Measurements from ENCODE around the gene TRIM41.
"Not testable (repeated sequence)": the region's sequence is repeated elsewhere in the genome, so short reads cannot be mapped to it uniquely, and the experiment has no call there.

TRIM41 gene

GRCh38 chr5:181212934-181213333, 10.1 kb upstream of the TRIM41 start:
- no peak for TF ChIP-seq CTCF (IDR thresholded peaks at IDR 0.05; ENCODE audit: control insufficient read depth, extremely low read depth, insufficient read depth)
- no peak overlapping the region for H3K4me3 ChIP-seq (ENCODE audit: low read depth, low read length)
- no peak for DNase-seq (ENCODE audit: low read depth)

GRCh38 chr5:181214249-181214648, 8.8 kb upstream of the TRIM41 start:
- DNase-seq (ENCODE audit: low read depth); H3K4me3 ChIP-seq (ENCODE audit: low read depth, low read length): not testable (repeated sequence)

GRCh38 chr5:181215997-181216989, 6.8 kb upstream of the TRIM41 start:
- TF ChIP-seq CTCF (IDR thresholded peaks at IDR 0.05; ENCODE audit: control insufficient read depth, extremely low read depth, insufficient read depth): no peak
- peak overlapping the region; percentile 44 for H3K4me3 ChIP-seq (ENCODE audit: low read depth, low read length)
- no peak for DNase-seq (ENCODE audit: low read depth)

- peak overlapping the region; percentile 43 for H3K4me3 ChIP-seq (ENCODE audit: low read depth, low read length)
- no peak for TF ChIP-seq CTCF (IDR thresholded peaks at IDR 0.05; ENCODE audit: control insufficient read depth, extremely low read depth, insufficient read depth)
- DNase-seq (ENCODE audit: low read depth): no peak
These were observed 5.8 kb upstream of the TRIM41 start for GRCh38 chr5:181217111-181217802.

GRCh38 chr5:181217803-181218062, 5.3 kb upstream of the TRIM41 start:
- no peak for TF ChIP-seq CTCF (IDR thresholded peaks at IDR 0.05; ENCODE audit: control insufficient read depth, extremely low read depth, insufficient read depth)
- peak overlapping the region; percentile 43 for H3K4me3 ChIP-seq (ENCODE audit: low read depth, low read length)
- no peak for DNase-seq (ENCODE audit: low read depth)

- DNase-seq (ENCODE audit: low read depth): no peak
These were observed 4.3 kb upstream of the TRIM41 start for GRCh38 chr5:181218795-181219124.

More at GRCh38 chr5:181218795-181219124, 4.3 kb upstream of the TRIM41 start:
- peak overlapping the region; percentile 20 for H3K4me3 ChIP-seq (ENCODE audit: low read depth, low read length)
- no peak for TF ChIP-seq CTCF (IDR thresholded peaks at IDR 0.05; ENCODE audit: control insufficient read depth, extremely low read depth, insufficient read depth)
